ENCODE measurements around the gene TMED5. TPM values are rescaled to one million over a fixed set of nuclear protein-coding genes. Genes with fewer than 3 reads are reported as not detected.

Gene TMED5
- total RNA-seq, 4 donors from 2014 or later = 37.7 to 62.3 (median 40.2) TPM

DNA sequence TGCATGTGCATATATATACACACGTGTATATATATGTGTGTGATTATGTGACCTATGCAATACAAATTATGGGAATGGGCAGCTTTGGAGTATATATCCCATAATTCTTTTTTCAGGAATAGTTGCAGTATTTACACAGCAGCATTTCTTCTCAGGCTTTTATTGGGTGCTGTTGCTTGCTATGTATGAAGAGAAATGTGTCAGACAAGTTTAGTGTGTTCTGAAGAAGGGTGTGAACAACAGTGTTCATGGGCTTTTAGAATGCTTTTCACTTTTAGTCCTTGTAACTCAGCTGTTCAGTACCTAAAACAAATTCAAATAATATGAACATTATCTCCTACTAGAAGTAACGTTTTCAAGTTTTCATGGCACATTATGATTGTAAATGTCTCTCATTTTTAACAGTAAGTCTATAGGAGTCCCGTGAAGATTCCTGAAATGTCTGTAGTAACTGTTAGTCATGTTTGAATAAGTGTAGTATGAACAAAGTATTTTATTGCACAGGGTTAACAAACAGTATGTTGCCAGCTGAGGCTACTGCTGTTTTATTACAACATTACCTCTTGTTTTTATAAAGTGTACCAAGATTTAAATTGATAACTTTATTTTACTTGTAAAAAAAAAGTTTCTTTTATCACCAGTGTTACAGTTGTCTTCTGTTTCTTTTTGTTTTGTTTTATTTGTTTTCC lies 42.5 kb downstream of the TMED5 start:
- no peak overlapping the region for H3K4me3 ChIP-seq
- H3K36me3 ChIP-seq = peaks cover 55% of the 10 kb centered on the region
- H3K9me3 ChIP-seq = no peaks in the 10 kb centered on the region
- no peaks in the 10 kb centered on the region for H3K27me3 ChIP-seq
- DNase-seq (ENCODE audit: low spot score in 2 of 2) = no peak
- WGBS = 58% methylated on average over 3 of the region's 3 CpGs
- H3K27ac ChIP-seq = no peak overlapping the region
- no peaks in the 10 kb centered on the region for H3K4me1 ChIP-seq
- TF ChIP-seq POLR2A (IDR thresholded peaks at IDR 0.05) = no peak
- TF ChIP-seq, protein P1, sequence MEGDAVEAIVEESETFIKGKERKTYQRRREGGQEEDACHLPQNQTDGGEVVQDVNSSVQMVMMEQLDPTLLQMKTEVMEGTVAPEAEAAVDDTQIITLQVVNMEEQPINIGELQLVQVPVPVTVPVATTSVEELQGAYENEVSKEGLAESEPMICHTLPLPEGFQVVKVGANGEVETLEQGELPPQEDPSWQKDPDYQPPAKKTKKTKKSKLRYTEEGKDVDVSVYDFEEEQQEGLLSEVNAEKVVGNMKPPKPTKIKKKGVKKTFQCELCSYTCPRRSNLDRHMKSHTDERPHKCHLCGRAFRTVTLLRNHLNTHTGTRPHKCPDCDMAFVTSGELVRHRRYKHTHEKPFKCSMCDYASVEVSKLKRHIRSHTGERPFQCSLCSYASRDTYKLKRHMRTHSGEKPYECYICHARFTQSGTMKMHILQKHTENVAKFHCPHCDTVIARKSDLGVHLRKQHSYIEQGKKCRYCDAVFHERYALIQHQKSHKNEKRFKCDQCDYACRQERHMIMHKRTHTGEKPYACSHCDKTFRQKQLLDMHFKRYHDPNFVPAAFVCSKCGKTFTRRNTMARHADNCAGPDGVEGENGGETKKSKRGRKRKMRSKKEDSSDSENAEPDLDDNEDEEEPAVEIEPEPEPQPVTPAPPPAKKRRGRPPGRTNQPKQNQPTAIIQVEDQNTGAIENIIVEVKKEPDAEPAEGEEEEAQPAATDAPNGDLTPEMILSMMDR (IDR thresholded peaks at IDR 0.05) = no peak
- no peak for TF ChIP-seq POLR2AphosphoS5 (IDR thresholded peaks at IDR 0.05)
- TF ChIP-seq EP300 (IDR thresholded peaks at IDR 0.05) = no peak

DNA sequence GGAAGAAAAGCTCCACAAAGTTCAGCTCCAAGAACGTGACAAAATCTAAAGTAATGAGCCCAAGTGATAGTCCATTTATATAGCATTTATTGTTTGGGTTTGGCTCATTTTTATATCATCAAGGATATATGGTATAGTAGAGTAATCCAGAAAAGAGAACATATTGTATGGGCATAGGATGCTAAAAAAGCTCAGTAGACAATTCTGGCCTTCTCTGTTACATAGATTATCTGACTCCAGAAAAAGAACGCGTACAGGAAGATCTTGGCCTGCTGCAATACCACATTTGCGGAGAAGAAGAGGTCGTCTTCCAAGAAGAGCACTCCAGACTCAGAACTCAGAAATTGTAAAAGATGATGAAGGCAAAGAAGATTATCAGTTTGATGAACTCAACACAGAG lies 43.8 kb downstream of the TMED5 start:
- H3K27me3 ChIP-seq = no peaks in the 10 kb centered on the region
- H3K27ac ChIP-seq = no peak overlapping the region
- H3K4me3 ChIP-seq = no peak overlapping the region
- no peak for TF ChIP-seq EP300 (IDR thresholded peaks at IDR 0.05)
- H3K36me3 ChIP-seq = peaks cover 56% of the 10 kb centered on the region
- WGBS = 92% methylated on average over 5 of the region's 5 CpGs
- no peaks in the 10 kb centered on the region for H3K9me3 ChIP-seq
- no peak for DNase-seq (ENCODE audit: low spot score in 2 of 2)
- H3K4me1 ChIP-seq = no peaks in the 10 kb centered on the region

DNA sequence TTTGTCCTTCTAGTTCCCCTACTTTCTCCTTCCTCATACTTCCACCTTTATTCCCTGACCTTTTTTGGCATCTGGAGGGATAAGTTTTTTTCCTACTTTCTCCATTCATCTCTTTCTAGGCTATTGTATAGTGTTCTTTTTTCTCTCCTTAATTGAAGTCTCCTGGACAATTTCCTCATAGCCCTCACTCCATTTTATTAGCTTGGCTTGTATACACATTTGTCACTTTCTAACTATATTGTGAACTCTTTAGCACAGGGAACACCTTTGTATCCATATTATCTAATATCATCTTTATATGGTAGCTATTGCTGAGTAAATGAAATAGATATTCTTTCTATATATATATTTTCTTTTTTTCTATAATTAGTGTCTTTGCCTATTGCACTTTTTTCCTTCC lies 47.6 kb downstream of the TMED5 start:
- Histone ChIP-seq H3K27me3 (no peaks in the 10 kb centered on the region), H3K4me1 (no peaks in the 10 kb centered on the region), H3K4me3 (no peak overlapping the region), H3K27ac (no peak overlapping the region), H3K9me3 (no peaks in the 10 kb centered on the region), H3K36me3 (peaks cover 59% of the 10 kb centered on the region)
- TF ChIP-seq POLR2A (IDR thresholded peaks at IDR 0.05) (no peak), EP300 (IDR thresholded peaks at IDR 0.05) (no peak), POLR2AphosphoS5 (IDR thresholded peaks at IDR 0.05) (no peak)
- TF ChIP-seq, protein P1 (IDR thresholded peaks at IDR 0.05) = no peak
- DNase-seq (ENCODE audit: low spot score in 2 of 2) = no peak

DNA sequence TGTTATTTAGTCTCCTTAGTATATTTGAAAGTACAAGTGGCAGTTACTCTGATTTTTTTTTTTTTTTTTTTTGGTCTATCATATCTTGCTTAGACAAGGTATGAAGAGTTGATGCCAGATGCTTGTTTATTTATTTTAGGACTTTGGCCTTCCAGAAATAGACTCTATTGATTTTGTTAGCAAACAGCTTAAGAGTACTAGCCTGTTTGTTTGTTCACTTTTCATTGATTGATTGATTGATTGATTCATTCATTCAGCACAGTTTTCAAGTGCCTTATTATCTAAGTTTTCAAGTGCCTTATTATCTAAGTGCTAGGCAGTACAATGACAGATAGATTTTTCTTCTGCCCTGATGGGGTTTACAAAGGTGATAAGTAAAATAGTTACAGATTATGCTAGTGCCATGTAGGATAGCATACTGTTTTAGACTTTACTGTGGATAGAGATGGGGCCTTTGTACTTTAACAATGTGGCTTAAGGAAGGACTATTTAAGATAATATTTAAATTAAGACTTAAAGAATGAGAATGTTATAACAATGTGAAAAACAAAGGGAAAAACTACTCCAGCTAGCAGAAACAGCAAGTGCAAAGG lies 50.6 kb downstream of the TMED5 start:
- TF ChIP-seq, protein P1 (IDR thresholded peaks at IDR 0.05) = no peak
- TF ChIP-seq POLR2A (IDR thresholded peaks at IDR 0.05) = no peak
- no peak for TF ChIP-seq EP300 (IDR thresholded peaks at IDR 0.05)
- peaks cover 35% of the 10 kb centered on the region for H3K36me3 ChIP-seq
- H3K9me3 ChIP-seq = no peaks in the 10 kb centered on the region
- no peak overlapping the region for H3K4me3 ChIP-seq
- H3K4me1 ChIP-seq = no peaks in the 10 kb centered on the region
- H3K27me3 ChIP-seq = no peaks in the 10 kb centered on the region
- H3K27ac ChIP-seq = no peak overlapping the region
- no peak for DNase-seq (ENCODE audit: low spot score in 2 of 2)

DNA sequence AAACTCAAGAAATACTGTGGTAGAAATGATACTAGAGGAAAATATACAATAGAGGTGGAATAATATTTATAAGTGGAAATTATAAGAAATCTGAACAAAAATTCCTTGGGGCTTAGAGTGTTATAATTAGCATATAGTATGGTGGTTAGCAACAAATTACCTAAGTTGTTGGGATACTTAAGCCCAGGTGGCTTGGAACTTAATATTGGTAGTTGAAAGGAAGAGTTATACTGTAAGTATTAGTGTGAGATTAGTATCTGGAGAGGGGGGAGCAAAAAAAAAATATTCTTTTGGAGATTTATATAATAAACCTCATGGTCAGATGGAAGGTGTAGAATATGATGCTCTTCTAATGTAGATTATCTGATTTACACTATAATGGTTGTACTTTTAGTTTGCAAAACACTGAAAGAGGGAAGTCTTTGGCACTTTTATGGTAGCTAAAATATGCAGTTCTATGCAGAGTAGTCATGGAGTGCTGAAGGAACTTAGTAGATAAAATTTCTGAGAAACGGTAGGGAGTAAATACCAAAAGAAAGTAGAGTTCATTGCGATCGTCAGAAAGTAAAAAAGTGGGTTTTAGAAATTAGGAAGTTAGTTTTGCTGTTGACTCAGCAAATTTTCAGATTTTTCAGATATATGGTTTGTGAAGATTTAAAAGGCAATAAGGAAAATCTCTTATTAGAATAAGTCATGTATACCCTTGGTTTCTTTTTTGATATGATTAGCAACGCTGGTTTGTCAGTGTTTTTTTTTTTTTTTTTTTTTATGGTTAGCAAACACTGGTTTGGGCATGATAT lies 55.5 kb downstream of the TMED5 start:
- Histone ChIP-seq H3K4me3 (no peak overlapping the region), H3K36me3 (peaks cover 23% of the 10 kb centered on the region), H3K27ac (no peak overlapping the region), H3K9me3 (no peaks in the 10 kb centered on the region), H3K27me3 (no peaks in the 10 kb centered on the region), H3K4me1 (no peaks in the 10 kb centered on the region)
- TF ChIP-seq, protein P1 (IDR thresholded peaks at IDR 0.05) = no peak
- TF ChIP-seq POLR2AphosphoS5 (IDR thresholded peaks at IDR 0.05) (no peak), POLR2A (IDR thresholded peaks at IDR 0.05) (no peak), EP300 (IDR thresholded peaks at IDR 0.05) (no peak)
- no peak for DNase-seq (ENCODE audit: low spot score in 2 of 2)
- 60% methylated on average over 4 of the region's 4 CpGs for WGBS
